DMS153 (cell line): ENCODE results near the gene PGF.
A peak's percentile ranks its signal among the peaks of the same experiment; 100 is the strongest.

ENCODE experiments used
- DNase-seq: peaks from one replicate; lab custom pipeline; 2025; lab: John Stamatoyannopoulos, UW

PGF gene

DNA sequence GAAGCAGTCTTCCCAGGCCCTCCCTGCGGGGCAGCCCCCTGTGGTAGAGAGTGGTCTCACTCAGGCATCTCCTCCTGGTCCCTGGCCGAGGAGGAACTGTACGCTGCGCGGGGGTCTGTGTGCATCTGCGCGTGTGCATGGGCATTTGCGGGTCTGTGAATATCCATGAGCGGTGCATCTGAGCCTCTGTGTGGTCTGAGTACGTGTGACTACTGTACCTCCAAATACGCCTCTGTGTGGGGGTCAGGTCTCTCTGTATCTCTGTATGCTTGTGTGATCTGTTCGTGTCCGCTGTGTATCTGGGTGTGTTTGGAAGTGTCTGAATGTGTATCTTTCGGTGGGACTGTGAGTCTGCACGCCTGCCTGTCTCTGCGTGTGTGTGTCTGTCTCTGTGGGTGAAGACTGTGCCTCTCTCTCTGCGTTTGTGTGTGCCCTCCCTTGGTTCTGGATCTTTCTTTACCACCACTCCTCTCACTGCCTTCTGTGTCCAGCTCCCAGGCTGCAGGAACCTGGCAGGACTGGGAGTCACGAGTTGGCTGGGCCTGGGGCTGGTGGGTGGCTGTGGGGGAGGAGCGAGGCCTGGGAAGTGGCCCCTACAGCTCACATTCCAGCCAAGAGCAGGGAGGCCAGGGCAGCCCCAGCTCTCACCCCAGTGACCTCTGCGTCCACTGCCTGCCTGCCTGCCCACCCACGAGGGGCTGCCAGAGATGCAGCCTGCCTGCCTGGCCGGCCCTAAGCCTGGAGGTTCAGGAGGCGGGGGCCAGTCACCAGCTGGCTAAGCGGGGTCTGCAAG is 1.1 kb upstream of the PGF start:
- no peak for DNase-seq

DNA sequence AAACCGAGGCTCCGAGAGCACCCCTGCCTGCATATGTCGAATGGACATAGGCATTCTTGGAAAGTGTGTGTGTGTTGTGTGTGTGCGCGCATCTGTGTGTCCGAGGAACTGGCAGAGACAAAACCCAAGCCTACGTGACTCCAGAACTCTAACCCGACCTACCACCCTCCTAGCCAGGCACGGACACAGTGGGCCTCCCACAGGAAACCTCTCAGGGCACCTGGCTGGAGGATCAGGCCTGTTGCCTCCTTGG is 556 bp upstream of the PGF start:
- DNase-seq, result no peak

DNA sequence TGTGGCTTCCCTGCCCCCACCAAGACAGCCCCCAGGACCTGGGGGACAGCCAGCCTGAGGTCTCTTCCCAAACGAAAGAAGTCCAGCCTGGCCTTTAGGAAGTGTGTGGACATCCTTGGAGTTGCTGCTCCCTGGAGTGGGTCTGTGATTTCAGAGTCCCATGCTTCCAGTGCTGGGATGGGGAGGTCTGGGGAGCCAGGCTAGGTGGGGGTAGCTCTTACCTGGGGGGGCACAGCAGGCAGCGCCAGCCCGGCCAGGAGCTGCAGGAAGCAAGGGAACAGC is 509 bp downstream of the PGF start:
- DNase-seq, result no peak

DNA sequence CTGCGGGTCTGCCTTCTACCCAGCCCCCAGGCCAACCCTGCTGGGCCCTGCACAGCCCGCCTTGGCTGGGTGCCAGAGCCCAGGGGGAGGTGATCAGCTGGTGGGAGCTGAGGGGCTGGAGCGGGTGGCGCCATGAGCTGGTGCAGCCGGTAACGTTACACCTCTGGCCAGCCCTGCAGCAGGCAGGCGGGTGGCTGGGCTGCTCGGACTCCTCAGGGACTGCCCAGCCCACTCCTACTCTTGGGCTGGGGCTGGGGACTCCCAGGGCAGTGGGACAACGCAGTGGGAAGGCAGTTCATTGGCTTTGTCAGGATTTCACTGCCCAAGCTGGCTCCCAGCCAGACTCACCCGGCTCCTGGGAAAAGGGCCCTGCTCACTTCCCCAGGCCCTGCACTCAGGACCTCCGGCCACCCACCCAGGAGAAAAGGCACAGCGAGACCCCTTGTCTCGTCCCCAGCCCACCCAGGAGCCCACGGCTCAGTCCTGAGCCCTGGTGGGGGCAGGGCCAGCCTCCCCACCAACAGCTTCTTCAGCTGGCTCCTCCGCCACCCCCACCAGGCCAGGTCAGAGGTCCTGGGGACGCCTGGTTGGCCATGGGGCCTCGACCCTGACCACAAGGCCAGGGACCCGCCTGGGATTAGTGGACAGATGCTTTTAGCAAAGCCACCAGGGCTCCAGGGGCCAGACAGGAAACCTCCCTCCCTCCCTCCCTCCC is 1.0 kb downstream of the PGF start:
- DNase-seq, result peak; percentile 36

DNA sequence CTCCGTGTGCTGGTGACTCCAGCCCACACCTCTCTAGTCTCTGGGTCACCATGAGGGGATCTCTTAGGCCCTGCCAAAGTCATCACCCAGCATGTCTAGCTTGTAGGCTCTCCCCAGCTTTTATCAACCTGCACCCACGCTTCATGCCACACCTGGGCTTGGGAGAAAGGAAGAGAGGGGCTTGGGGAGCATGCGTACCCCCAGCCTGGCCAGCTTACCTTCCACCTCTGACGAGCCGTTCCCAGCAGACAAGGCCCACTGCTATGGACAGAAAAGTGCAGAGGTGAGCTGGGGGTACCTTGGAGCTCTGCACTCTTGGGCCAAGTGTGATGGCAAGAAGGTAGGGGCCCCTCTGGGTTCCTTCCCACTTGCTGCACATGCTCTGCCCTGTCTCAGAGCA is 1.7 kb downstream of the PGF start:
- DNase-seq, result no peak

DNA sequence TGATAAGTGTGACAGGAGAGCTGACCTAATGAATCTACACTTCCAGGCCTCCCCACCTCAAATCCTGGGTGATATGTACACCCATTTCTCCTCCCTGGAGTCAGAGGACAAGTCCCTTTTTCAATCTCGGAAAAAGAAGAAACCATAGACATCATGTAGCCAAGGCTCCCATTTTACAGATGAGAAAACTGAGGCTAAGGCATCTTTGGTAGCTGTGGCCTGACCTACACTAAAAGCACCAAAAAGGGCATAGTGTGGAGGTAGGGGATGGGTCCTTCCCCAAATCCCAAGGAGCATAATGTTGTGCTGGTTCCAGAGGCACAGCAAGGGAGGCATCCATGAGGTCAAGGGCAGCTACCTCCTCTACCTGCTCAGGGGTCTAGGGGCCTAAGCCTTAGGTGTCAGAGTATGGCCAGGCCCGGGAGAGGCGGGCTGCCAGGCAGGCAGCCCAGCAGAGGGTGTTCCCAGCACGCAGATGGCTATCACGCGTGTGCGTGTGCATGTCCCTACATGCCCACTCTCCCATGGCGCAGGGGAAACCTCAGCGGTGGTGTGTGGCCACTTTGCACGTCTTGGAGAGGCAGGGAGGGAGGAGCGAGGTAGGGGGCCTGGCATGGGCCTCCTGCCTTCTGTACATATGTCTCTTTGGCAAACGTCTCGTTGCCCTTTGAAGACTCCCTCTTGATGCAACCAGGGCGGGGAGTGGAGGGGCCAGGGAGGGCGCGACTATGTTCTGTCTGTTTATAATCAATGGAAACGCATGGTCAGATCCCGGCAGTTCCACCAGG is 2.5 kb downstream of the PGF start:
- DNase-seq, result no peak

DNA sequence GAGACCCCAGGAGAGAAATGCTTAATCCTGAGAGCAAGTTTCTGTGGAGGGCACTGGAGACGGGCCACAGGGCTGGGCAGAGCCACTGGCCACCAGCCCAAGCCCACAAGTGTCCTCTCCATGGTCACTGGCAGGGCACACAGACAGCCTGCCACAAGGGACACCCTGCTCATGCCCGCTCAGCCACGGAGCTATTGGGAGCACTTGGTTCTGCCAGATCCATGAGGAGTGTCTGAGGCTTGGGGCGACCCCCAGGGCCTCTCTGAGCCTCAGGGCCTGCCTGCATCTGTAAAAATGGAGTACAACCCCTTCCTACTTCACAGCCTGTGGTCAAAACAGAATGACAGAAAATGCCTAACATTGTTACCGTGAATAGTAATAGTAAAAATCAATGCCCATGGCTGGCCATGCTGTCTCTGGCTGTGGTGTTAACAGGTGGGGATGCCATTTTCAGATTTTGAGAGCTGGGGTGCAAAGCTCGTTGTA is 3.2 kb downstream of the PGF start:
- DNase-seq, result no peak

DNA sequence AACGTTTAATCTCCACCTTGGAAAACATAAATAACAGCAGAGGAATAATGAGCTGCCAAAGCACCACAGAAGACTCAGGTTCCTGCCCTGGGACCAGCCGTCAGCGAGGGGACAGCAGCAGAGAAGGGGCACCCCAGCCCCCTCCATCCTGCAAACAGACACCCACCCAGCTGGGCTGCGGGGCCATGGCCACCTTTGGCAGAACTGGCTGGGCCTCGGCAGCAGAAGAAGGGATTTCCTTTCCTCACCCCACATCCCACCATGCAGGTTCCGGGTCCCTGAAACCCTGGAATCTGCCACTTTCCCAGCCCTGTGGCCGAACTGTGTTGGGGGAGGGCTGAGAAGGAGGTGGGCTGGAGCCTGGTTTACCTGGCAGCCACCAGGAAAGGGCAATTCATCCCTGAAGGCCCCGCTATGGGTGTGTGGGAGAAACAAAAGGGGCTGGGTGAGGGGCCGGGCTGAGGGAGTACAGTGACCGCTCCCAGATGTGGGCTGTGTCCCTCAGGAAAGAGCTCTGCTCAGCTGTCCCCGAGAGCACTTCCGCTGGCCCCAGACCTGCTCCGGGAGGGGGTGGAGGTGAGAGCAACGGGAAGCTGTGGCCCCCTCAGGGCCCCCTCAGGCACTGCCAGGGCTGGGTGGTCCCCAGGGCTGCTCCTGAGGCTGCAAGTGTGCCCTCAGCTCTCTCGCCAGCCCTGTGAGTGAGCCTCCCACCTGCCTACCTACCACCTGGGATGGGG is 3.8 kb downstream of the PGF start:
- no peak for DNase-seq

DNA sequence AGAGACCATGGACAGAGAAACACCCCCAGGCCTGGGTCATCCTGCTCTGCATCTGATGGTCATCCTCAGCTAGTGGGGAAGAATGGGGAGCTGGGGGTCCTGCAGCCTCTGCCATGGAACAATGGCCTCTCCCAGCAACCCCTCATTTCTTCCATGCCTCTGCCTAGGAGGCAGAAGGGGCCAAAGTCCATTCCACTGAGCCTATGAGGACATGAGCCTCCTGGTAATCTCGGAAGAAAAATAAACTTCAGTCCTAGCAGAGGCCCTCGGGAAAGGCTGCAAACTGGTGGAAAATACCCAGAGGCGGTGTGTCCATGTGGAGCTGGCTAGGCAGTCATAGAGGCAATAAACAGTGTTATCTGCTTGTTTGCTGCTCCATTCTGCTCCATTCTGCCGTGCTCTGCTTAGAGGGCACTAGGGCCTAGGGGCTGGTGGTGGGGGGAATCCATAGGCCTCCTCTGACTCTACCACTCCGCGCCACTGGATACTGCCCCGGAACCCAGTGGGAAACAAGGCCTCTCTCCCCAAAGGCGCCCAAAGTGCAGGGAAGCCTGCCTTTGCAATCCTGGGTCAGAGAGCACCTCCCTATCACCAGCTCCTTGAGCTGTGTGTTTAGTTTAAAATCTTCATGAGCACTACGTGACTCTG is 4.5 kb downstream of the PGF start:
- DNase-seq, result no peak

DNA sequence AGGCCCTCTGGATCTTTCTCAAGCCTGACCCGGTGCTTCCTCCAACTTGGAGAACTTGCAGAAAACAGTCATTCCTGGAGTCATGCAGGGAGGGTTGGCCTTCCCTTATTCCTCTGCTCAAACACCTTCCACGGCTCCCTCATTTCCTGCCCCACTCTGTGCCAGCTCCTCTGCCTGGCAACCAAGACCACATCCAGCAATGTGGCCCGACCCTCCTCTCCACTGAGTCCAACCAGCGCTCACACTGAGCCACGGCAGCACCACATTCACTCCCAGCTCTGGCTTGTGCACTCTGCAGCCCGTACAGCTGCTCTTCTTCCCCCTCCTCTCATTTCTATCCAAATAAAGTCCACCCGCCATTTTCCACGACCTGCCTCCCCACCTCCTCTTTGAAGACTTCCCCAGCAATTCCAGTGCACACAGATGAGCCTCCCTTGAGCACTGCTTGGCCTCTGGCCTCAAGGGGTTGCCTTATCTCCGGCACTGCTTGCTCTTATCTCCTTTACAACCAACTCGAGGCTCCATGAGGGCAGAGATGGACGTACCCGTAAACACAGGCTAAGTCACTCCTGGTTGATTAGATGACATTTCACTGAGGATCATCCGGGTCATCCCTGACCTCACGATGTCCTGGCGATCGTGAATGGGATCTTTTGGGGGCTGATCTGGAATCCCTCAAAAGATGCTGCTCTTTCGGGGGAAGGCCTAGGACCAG is 5.4 kb downstream of the PGF start:
- DNase-seq, result no peak

DNA sequence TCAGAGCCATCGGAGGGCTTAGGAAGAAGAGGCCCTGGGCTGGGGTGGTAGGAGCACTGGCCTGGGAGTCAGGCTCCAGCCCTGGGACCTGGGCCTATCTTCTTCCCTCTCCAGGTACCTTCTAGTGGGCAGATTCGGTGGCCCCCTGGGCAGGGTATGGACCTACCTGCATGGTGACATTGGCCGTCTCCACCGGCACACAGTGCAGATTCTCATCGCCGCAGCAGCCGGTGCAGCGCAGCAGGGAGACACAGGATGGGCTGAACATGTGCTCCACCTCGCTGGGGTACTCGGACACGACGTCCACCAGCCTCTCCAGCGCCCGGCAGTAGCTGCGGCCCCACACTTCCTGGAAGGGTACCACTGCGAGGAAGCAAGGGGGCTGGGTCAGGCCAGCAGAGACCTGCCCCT is 6.2 kb downstream of the PGF start:
- DNase-seq, result no peak

DNA sequence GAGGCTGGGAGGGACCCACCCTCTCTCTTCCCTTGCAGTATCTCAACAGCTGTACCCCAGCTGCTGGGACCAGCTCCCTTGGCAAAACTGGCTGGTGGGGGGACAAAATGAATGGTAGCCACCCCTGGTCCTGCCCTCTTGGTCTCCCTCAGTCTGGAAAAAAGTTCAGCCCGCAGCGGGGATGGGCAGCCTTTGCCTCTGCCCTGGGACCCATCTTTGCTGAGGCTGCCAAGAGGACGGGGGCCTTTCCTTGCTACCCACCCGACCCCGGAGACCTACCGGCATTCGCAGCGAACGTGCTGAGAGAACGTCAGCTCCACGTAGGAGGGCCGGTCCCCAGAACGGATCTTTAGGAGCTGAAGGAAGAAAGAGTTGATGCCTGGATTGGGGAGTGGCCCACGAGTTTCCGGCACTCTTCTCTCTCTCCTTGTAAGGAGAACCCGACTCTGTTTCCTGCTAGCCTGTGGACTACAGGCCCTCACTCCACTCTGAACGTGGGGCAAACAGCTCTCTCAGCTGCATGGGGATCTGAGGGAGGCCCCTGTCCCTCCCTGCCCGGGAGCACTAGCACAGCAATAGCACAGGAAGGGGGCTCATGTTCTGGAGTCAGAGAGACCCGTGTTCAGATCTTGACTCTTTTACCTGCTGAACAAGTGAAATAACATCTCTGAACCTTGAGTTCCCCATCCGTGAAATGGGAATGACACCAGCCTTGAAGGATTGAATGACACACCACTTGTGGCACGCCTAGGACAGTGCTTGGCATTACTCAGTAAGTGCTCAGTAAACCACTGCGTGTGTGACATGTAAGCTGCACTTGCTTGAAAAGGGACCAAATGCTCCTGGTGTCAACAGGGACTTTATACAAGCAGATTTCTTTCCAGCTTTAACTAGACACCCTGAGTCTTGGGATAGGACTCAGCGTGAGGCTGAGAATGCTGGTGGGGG is 6.9 kb downstream of the PGF start:
- no peak for DNase-seq

DNA sequence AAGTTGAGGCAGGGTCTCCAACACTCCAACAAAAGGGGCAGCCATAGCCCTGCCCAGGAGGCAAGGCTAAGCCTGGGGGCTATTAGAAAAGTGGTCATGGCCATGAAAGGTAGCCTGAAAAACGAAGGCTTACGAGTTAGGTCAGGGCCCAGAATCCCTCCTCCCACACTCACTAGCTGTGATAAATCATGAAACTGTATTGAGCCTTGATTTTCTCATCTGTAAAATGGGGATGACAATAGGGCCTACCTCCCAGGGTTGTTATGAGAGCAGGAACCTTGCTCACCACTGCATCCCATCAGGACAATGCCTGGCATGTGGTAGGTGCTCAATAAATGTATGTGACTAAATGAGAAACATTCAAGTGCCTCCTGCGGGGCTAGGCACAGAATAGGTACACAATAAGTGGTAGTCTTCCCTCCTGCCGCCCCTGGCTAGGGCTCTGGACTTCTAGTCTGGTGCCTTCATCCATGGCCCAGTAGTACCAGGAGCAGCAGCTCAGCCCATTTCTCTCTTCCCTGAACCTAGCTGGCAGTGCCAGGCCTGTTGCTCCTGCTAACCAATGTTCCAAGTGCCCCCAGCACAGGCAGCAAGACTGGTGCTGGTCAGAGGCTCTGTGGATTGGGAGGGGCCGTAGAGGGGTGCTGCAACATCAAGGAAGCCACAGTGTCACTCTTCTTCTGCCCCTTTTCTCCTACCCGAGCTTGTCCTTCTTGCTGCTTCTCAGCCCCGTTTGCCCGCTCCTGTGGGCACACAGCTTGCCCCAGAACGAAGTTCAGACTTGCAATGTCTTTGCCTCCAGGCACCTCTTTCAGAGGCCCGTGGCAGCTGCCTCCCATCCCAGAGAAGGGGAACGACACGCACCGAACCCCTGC is 7.8 kb downstream of the PGF start:
- DNase-seq, result no peak

DNA sequence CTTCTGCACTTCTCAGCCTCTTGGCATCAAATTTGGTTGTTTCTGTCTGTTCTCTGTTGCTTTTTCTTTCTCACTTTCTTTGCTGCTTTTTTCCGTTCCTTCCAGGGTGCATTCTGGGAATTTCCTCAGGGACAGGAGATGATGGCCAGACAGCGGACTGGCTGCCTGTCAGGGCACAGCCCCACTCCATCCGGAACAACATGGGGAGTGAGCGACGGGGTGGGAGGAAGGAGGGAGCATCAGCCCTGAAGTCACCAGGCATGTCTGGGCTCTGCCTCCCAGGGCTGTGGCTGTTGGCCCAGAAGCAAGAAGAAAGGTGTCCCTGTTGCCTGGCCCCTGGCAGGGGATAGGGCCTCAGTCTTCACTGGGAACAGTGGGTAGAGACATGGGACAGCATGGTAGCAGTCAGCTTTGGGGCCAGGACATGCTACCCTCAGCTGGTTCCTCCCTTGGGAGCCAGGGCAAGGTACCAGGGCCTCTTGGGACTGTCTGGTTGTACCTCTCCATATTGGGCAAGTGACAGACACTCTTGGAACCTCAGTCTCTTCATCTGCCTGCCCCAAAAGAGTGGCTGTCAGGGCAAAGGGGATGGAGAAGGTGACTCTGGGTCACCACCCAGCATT is 8.6 kb downstream of the PGF start:
- DNase-seq, result no peak

DNA sequence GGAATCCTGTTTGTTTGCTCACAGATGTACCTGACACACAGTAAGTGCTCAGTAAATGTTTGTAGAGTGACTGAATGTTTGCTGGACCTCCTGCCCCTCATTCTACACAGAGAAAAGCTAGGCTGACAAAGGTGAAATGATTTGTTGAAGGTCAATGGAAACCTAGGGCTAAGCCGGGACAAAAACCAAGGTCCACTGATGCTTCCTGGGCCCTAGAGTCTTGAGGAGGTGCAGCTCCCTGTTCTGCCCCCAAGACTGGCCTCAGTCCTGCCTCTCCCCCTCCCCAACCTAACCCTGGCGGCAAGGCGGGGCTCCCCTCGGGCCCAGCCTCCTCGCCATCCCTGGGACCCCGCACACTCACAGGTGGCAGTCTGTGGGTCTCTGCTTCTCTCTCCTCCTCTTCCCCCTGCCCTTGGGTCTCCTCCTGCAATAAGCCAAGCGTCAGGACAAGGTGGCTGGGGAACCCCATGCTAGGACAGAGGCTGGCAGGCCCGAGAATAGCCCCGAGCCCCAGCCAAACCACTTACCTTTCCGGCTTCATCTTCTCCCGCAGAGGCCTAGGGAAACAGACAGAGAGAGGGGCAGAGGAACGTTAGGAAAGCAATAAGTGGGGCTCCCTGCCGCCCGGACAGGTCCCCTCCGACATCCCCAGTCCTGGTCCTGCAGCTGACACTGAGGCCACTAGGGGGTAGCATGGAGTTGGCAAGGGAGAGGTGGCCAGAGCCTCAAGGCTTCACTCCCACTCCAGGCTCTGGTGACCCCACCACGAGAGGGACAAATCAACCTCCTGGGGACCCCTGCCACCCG is 9.3 kb downstream of the PGF start:
- DNase-seq, result peak; percentile 43

DNA sequence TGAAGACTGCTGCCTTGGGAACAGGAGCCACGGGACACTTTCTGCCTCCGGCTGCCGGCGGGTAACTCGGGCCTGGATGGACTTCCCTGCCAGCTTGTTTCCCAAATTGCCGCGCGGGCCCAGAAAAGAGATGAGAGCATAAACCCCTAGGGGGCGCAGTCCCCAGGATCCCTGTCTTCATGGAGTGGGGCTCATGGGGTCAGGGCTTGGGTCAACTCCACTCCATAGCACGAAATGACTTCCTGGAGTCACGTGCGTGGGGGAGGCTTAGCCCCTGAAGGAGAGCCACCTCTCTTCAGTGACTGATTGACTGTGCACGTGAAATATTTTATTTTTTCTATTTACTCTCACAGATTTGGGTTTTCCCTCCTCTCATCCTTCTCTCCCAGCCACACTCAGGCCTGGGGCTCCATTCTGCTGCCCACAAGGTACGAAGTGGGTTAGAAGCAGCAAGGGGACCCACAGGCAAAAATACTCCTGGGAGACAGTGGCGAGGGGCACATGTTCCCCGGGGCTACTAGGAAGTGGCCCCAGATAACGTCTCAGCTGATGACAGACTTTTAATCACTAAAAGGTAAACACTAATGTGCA is 10.0 kb downstream of the PGF start:
- no peak for DNase-seq

DNA sequence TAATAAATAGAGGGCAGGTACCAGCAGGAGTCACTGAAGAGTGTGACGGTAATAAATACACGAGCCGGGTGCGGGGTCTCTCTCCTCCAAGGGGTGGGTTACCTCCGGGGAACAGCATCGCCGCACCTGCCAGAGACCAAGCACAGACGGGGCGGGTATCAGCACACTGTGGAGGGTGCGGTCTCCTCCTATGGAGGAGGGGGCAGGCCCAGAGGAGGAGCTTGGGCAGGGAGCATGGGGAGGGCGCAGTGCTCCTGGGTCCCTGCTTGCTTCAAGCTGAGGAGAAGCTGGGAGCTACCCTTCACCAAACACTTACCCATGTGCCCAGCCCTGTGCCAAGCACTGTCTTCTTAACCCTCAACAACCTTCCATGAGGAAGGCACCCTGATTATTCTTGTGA is 12.8 kb downstream of the PGF start:
- DNase-seq, result no peak

DNA sequence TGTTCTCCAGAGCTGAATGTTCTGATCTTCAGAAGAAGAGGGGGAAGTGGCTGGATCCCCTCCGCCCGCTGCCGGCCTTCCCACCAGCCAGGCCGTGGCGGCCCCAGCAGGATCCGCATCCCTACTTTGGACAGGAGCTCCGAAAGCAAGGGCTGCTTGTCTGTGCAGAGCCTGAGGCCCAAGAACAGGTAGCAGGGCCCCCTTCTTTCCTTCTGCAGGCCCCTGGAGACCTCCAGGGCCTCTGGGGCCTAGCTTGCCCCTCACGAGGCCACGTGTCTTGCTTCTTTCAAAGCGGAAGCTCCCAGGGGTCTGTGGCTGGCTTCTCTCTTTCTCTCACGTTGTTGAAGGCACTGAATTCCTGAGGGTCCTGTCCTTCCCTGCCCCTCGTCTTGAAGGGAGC is 13.2 kb downstream of the PGF start:
- DNase-seq, result no peak
